ENCODE measurements around the gene SNUPN.
A peak's percentile ranks its signal among the peaks of the same experiment; 100 is the strongest.
"Not testable (repeated sequence)": the region's sequence is repeated elsewhere in the genome, so short reads cannot be mapped to it uniquely, and the experiment has no call there.

The SNUPN gene

GRCh38 chr15:75636026-75636425 is 10.5 kb upstream of the SNUPN start:
- ChIA-PET POLR2A (interaction anchor here (1.1 to 7.3 kb wide), 4 partner anchors 9 to 267 kb away, joined by 3 to 93 read pairs (median 42); partner anchors contain the start of genes MAN2C1, SNUPN and SNX33), CTCF (interaction anchor here (0.7 kb wide), 1 partner anchor 1692 kb away, joined by 7 read pairs; no protein-coding TSS in a partner anchor)
- TF ChIP-seq FOXA1 (IDR thresholded peaks at IDR 0.05) = no peak
- 0 out of 2 replicates have a peak, but pooled peaks have one; percentile 4 for TF ChIP-seq ZNF384 (IDR thresholded peaks at IDR 0.05)
- no peak for DNase-seq (ENCODE audit: extremely low spot score)

GRCh38 chr15:75633922-75634321 is 8.4 kb upstream of the SNUPN start:
- DNase-seq (ENCODE audit: extremely low spot score) = not testable (repeated sequence)
- ChIA-PET CTCF (interaction anchor here (0.7 kb wide), 1 partner anchor 24 kb away, joined by 4 read pairs; no protein-coding TSS in a partner anchor), POLR2A (interaction anchor here (1.6 to 1.7 kb wide), 2 partner anchors 8 to 55 kb away, joined by 6 to 10 read pairs; partner anchors contain the start of genes PTPN9 and SNUPN)

- POLR2A ChIA-PET = interaction anchor here (0.7 to 1.1 kb wide), 2 partner anchors 9 to 180 kb away, joined by 3 read pairs; partner anchors contain the start of gene SIN3A
- DNase-seq (ENCODE audit: extremely low spot score) = no peak
- CTCF ChIA-PET = no interaction called here
- no peak for TF ChIP-seq ARNT (IDR thresholded peaks at IDR 0.05)
- TF ChIP-seq SP1 (IDR thresholded peaks at IDR 0.05) = no peak
- TF ChIP-seq HDGF (IDR thresholded peaks at IDR 0.05; ENCODE audit: borderline replicate concordance) = no peak
- no peak for TF ChIP-seq SUZ12 (IDR thresholded peaks at IDR 0.05)
- no peak for TF ChIP-seq NFRKB (IDR thresholded peaks at IDR 0.05)
- TF ChIP-seq FOXM1 (IDR thresholded peaks at IDR 0.05; ENCODE audit: borderline replicate concordance) = no peak
- TF ChIP-seq ELF4 (IDR thresholded peaks at IDR 0.05) = no peak
- TF ChIP-seq PKNOX1 (IDR thresholded peaks at IDR 0.05) = no peak
- TF ChIP-seq ZNF384 (IDR thresholded peaks at IDR 0.05) = no peak
- TF ChIP-seq CTBP1 (IDR thresholded peaks at IDR 0.05; ENCODE audit: borderline replicate concordance) = no peak
- no peak for TF ChIP-seq L3MBTL2 (conservative IDR thresholded peaks at IDR 0.05)
- no peak for TF ChIP-seq FOXA1 (IDR thresholded peaks at IDR 0.05)
- TF ChIP-seq FOXK2 (IDR thresholded peaks at IDR 0.05) = no peak
- no peak for TF ChIP-seq LEF1 (IDR thresholded peaks at IDR 0.05; ENCODE audit: borderline replicate concordance)
- TF ChIP-seq TARDBP (IDR thresholded peaks at IDR 0.05) = no peak
- no peak for TF ChIP-seq BHLHE40 (IDR thresholded peaks at IDR 0.05; ENCODE audit: borderline replicate concordance)
Observed at GRCh38 chr15:75631935-75632334, 6.4 kb upstream of the SNUPN start.

- DNase-seq (ENCODE audit: extremely low spot score) = no peak
- POLR2A ChIA-PET = no interaction called here
- TF ChIP-seq SP1 (IDR thresholded peaks at IDR 0.05) (no peak), ZNF384 (IDR thresholded peaks at IDR 0.05) (no peak), CTBP1 (IDR thresholded peaks at IDR 0.05; ENCODE audit: borderline replicate concordance) (no peak), TARDBP (IDR thresholded peaks at IDR 0.05) (no peak), ELF4 (IDR thresholded peaks at IDR 0.05) (no peak), PKNOX1 (IDR thresholded peaks at IDR 0.05) (no peak), BHLHE40 (IDR thresholded peaks at IDR 0.05; ENCODE audit: borderline replicate concordance) (no peak), HDGF (IDR thresholded peaks at IDR 0.05; ENCODE audit: borderline replicate concordance) (no peak), FOXM1 (IDR thresholded peaks at IDR 0.05; ENCODE audit: borderline replicate concordance) (no peak), FOXK2 (IDR thresholded peaks at IDR 0.05) (no peak), NFRKB (IDR thresholded peaks at IDR 0.05) (no peak), LEF1 (IDR thresholded peaks at IDR 0.05; ENCODE audit: borderline replicate concordance) (no peak), ARNT (IDR thresholded peaks at IDR 0.05) (no peak), FOXA1 (IDR thresholded peaks at IDR 0.05) (no peak), SUZ12 (IDR thresholded peaks at IDR 0.05) (no peak), L3MBTL2 (conservative IDR thresholded peaks at IDR 0.05) (no peak)
- CTCF ChIA-PET = no interaction called here
Observed at GRCh38 chr15:75622505-75622904, 3.0 kb downstream of the SNUPN start.

GRCh38 chr15:75620841-75621391 is 4.6 kb downstream of the SNUPN start:
- ChIA-PET POLR2A (interaction anchor here (1.1 to 1.7 kb wide), 4 partner anchors 19 to 169 kb away, joined by 3 to 7 read pairs (median 6); partner anchors contain the start of genes IMP3, SIN3A and SNX33), CTCF (no interaction called here)
- no peak for DNase-seq (ENCODE audit: extremely low spot score)
- TF ChIP-seq FOXA1 (IDR thresholded peaks at IDR 0.05) (no peak), TARDBP (IDR thresholded peaks at IDR 0.05) (no peak), PKNOX1 (IDR thresholded peaks at IDR 0.05) (no peak), FOXK2 (IDR thresholded peaks at IDR 0.05) (no peak), FOXM1 (IDR thresholded peaks at IDR 0.05; ENCODE audit: borderline replicate concordance) (no peak), ELF4 (IDR thresholded peaks at IDR 0.05) (no peak), BHLHE40 (IDR thresholded peaks at IDR 0.05; ENCODE audit: borderline replicate concordance) (no peak), ZNF384 (IDR thresholded peaks at IDR 0.05) (no peak), CTBP1 (IDR thresholded peaks at IDR 0.05; ENCODE audit: borderline replicate concordance) (no peak), SP1 (IDR thresholded peaks at IDR 0.05) (no peak), L3MBTL2 (conservative IDR thresholded peaks at IDR 0.05) (no peak), SUZ12 (IDR thresholded peaks at IDR 0.05) (no peak), LEF1 (IDR thresholded peaks at IDR 0.05; ENCODE audit: borderline replicate concordance) (no peak), HDGF (IDR thresholded peaks at IDR 0.05; ENCODE audit: borderline replicate concordance) (no peak), ARNT (IDR thresholded peaks at IDR 0.05) (no peak), NFRKB (IDR thresholded peaks at IDR 0.05) (no peak)
